Gastrocnemius medialis (tissue), 4 donors: ENCODE data around the gene DHH.

Experiments used
- POLR2A ChIP-seq, 2 donors: fragments of 450-650 bp; IDR thresholded peaks; one replicate each; pipeline ENCODE4 v1.6.1; 2017; ENCODE audit warnings: antibody characterized with exemption in 2 of 2, mild to moderate bottlenecking in 2 of 2, moderate library complexity in 2 of 2
- TF ChIP-seq, protein P1 (sequence below), 5 experiments: fragments of 450-650 bp in 3 of 5; fragments of 200-600 bp in 2 of 5; sonication (generic) in 2 of 5; IDR thresholded peaks in 4 of 5; conservative IDR thresholded peaks in 1 of 5; 1 replicate in 4 of 5; 2 replicates in 1 of 5; pipeline ENCODE4 v1.5.1; 2016 to 2019; ENCODE audit warnings: antibody characterized with exemption in 5 of 5, mild to moderate bottlenecking in 3 of 5, moderate library complexity in 3 of 5

DNA sequence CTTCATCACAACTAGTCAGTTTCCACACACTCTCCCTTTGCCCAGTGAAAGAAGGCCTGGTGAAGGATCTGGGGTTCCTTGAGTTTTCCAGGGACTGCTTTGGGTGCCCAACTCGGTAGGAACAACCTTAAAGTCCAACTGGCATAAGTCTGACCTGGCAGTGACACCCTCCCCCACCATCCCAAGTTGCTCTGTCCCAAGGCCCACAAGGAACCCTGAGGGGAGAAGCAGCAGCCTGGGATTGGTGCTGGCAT lies 35.6 kb downstream of the DHH start:
- TF ChIP-seq, protein P1, sequence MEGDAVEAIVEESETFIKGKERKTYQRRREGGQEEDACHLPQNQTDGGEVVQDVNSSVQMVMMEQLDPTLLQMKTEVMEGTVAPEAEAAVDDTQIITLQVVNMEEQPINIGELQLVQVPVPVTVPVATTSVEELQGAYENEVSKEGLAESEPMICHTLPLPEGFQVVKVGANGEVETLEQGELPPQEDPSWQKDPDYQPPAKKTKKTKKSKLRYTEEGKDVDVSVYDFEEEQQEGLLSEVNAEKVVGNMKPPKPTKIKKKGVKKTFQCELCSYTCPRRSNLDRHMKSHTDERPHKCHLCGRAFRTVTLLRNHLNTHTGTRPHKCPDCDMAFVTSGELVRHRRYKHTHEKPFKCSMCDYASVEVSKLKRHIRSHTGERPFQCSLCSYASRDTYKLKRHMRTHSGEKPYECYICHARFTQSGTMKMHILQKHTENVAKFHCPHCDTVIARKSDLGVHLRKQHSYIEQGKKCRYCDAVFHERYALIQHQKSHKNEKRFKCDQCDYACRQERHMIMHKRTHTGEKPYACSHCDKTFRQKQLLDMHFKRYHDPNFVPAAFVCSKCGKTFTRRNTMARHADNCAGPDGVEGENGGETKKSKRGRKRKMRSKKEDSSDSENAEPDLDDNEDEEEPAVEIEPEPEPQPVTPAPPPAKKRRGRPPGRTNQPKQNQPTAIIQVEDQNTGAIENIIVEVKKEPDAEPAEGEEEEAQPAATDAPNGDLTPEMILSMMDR (IDR thresholded peaks at IDR 0.05 in 4 of 5, conservative IDR thresholded peaks at IDR 0.05 in 1 of 5) = no peak
- no peak for TF ChIP-seq POLR2A (IDR thresholded peaks at IDR 0.05)
